ENCODE data around the gene GTF3C1. TPM values are rescaled to one million over a fixed set of nuclear protein-coding genes. Genes with fewer than 3 reads are reported as not detected.

The GTF3C1 gene
- total RNA-seq, 4 donors from 2014 or later: 118 to 257 (median 156) TPM

DNA sequence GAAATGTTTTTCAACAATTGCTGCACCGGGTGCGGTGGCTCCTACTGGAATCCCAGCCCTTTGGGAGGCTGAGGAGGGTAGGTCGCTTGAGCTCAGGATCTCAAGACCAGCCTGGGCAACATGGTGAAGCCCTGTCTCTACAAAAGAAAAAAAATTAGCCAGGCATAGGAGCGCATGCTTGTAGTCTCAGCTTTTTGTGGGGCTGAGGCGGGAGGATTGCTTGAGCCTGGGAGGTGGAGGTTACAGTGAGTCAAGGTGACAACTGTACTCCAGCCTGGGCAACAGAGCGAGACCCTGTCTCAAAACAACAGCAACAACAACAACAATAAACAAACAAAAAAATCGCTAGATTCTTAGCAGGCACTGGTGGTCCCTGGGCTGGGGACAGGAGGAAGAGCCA is 119.2 kb downstream of the GTF3C1 start:
- no peak overlapping the region for H3K4me3 ChIP-seq (ENCODE audit: low read depth, poor library complexity, severe bottlenecking)
- intact Hi-C loops (cut with DNase I; ENCODE audit: low total_unique reads): no loop called here
- TF ChIP-seq, protein P1, sequence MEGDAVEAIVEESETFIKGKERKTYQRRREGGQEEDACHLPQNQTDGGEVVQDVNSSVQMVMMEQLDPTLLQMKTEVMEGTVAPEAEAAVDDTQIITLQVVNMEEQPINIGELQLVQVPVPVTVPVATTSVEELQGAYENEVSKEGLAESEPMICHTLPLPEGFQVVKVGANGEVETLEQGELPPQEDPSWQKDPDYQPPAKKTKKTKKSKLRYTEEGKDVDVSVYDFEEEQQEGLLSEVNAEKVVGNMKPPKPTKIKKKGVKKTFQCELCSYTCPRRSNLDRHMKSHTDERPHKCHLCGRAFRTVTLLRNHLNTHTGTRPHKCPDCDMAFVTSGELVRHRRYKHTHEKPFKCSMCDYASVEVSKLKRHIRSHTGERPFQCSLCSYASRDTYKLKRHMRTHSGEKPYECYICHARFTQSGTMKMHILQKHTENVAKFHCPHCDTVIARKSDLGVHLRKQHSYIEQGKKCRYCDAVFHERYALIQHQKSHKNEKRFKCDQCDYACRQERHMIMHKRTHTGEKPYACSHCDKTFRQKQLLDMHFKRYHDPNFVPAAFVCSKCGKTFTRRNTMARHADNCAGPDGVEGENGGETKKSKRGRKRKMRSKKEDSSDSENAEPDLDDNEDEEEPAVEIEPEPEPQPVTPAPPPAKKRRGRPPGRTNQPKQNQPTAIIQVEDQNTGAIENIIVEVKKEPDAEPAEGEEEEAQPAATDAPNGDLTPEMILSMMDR (IDR thresholded peaks at IDR 0.05): no peak
- no peak for TF ChIP-seq POLR2A (IDR thresholded peaks at IDR 0.05)
- DNase-seq (ENCODE audit: low spot score in 2 of 2): peak; percentile 1 to 46
- WGBS, 2 donors: 90 to 91% methylated on average over 7 of the region's 7 CpGs

DNA sequence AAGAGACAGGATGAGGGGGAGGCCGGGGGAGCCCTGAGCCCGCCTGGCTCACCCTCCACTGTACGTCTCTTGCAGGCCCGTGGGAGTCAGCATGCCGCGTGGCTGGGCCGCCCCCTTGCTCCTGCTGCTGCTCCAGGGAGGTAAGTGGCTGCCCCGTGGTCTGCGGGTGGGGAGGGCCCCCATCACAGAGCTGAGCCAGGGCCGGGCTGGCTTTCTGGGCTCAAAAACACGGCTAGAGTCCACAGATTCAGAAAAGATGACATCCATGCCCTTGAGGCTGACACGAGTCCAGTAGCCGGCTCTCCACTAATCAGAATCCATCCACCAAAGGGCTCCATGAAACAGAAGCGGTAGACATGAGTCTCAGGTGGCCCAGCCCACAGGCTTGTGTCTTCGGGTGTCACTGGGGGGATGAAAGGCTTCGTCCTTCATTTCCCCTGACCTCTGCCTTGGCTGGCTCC is 119.7 kb downstream of the GTF3C1 start:
- peak; percentile 11 to 74 for DNase-seq (ENCODE audit: low spot score in 2 of 2)
- TF ChIP-seq, protein P1 (IDR thresholded peaks at IDR 0.05): no peak
- TF ChIP-seq POLR2A (IDR thresholded peaks at IDR 0.05): no peak
- intact Hi-C loops (cut with DNase I; ENCODE audit: low total_unique reads): no loop called here
- 69 to 73% methylated on average over 16 of the region's 16 CpGs for WGBS, 2 donors
- H3K4me3 ChIP-seq (ENCODE audit: low read depth, poor library complexity, severe bottlenecking): no peak overlapping the region

DNA sequence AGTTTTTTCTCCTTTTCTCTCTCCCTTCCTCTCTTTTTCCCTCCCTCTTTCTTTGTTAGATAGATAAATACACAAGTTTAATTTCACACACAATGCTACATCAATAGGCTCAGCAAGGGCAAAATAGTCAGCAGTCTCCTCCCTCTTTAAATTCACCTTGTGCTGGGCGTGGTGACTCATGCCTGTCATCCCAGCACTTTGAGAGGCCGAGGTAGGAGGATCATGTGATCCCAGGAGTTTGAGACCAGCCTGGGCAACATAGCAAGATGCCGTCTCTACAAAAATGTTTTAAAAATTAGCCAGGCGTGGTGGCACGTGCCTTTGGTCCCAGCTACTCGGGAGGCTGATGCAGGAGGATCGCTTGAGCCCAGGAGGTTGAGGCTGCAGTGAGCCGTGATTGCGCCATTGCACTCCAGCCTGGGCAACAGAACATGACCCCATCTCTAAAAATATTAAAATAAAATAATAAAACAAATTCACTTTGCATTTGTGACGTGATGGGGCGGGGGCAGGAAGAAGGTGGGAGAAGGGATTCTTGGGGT is 120.3 kb downstream of the GTF3C1 start:
- intact Hi-C loops (cut with DNase I; ENCODE audit: low total_unique reads): no loop called here
- WGBS, 2 donors: 91% methylated on average over 11 of the region's 11 CpGs
- no peak overlapping the region for H3K4me3 ChIP-seq (ENCODE audit: low read depth, poor library complexity, severe bottlenecking)
- TF ChIP-seq POLR2A (IDR thresholded peaks at IDR 0.05): no peak
- TF ChIP-seq, protein P1 (IDR thresholded peaks at IDR 0.05): no peak
- peak in 1 of 2 donors; percentile 59 for DNase-seq (ENCODE audit: low spot score in 2 of 2)

GRCh38 chr16:27428026-27428785 is 121.5 kb downstream of the GTF3C1 start:
- no peak overlapping the region for H3K4me3 ChIP-seq (ENCODE audit: low read depth, poor library complexity, severe bottlenecking)
- TF ChIP-seq, protein P1 (IDR thresholded peaks at IDR 0.05): no peak
- TF ChIP-seq POLR2A (IDR thresholded peaks at IDR 0.05): no peak
- 83 to 93% methylated on average over 4 of the region's 4 CpGs for WGBS, 2 donors
- peak; percentile 9 to 82 for DNase-seq (ENCODE audit: low spot score in 2 of 2)
- intact Hi-C loops (cut with DNase I; ENCODE audit: low total_unique reads): no loop called here

GRCh38 chr16:27427538-27427937 is 122.2 kb downstream of the GTF3C1 start:
- H3K4me3 ChIP-seq (ENCODE audit: low read depth, poor library complexity, severe bottlenecking): no peak overlapping the region
- no peak for TF ChIP-seq POLR2A (IDR thresholded peaks at IDR 0.05)
- TF ChIP-seq, protein P1 (IDR thresholded peaks at IDR 0.05): no peak
- peak in 1 of 2 donors; percentile 3 for DNase-seq (ENCODE audit: low spot score in 2 of 2)
- WGBS, 2 donors: 78 to 80% methylated on average over 5 of the region's 5 CpGs
- intact Hi-C loops (cut with DNase I; ENCODE audit: low total_unique reads): no loop called here
